NK-92 (cell line): ENCODE results near the gene FAM162A.
A peak's percentile ranks its signal among the peaks of the same experiment; 100 is the strongest.
"Not testable (repeated sequence)": the region's sequence is repeated elsewhere in the genome, so short reads cannot be mapped to it uniquely, and the experiment has no call there.

ENCODE experiments used
- DNase-seq: peaks from one replicate; lab custom pipeline; 2025; ENCODE audit not compliant: unreplicated experiment; lab: John Stamatoyannopoulos, UW

Gene FAM162A

GRCh38 chr3:122383771-122384697, at the start of gene FAM162A:
Gene FAM162A (plus strand): TSS chr3:122384182. CDS start chr3:122384266, 84 bp downstream.
- peak; percentile 44 for DNase-seq

GRCh38 chr3:122342803-122343202, 41.2 kb upstream of the FAM162A start:
- DNase-seq, result no peak

- DNase-seq, result no peak
Measured at GRCh38 chr3:122343654-122344053, 40.3 kb upstream of the FAM162A start.

- DNase-seq, result no peak
Measured at GRCh38 chr3:122349171-122349570, 34.8 kb upstream of the FAM162A start.

GRCh38 chr3:122350814-122351418, 33.1 kb upstream of the FAM162A start:
- no peak for DNase-seq

GRCh38 chr3:122351612-122352011, 32.4 kb upstream of the FAM162A start:
- DNase-seq, result no peak

GRCh38 chr3:122353215-122353614, 30.8 kb upstream of the FAM162A start:
- no peak for DNase-seq

GRCh38 chr3:122353893-122354401, 30.0 kb upstream of the FAM162A start:
- DNase-seq, result no peak

- DNase-seq, result no peak
Measured at GRCh38 chr3:122355612-122356011, 28.4 kb upstream of the FAM162A start.

GRCh38 chr3:122356402-122356801, 27.6 kb upstream of the FAM162A start:
- DNase-seq, result no peak

GRCh38 chr3:122357828-122358702, 25.9 kb upstream of the FAM162A start:
- no peak for DNase-seq

GRCh38 chr3:122358703-122359032, 25.3 kb upstream of the FAM162A start:
- DNase-seq, result no peak

GRCh38 chr3:122362026-122362425, 22.0 kb upstream of the FAM162A start:
- no peak for DNase-seq

GRCh38 chr3:122364490-122364889, 19.5 kb upstream of the FAM162A start:
- no peak for DNase-seq

- DNase-seq, result no peak
Measured at GRCh38 chr3:122365073-122365472, 18.9 kb upstream of the FAM162A start.

- not testable (repeated sequence) for DNase-seq
Measured at GRCh38 chr3:122365582-122366378, 18.2 kb upstream of the FAM162A start.

- DNase-seq, result no peak
Measured at GRCh38 chr3:122366379-122366749, 17.6 kb upstream of the FAM162A start.

GRCh38 chr3:122374034-122374433, 9.9 kb upstream of the FAM162A start:
- no peak for DNase-seq

GRCh38 chr3:122377975-122378374, 6.0 kb upstream of the FAM162A start:
- no peak for DNase-seq

GRCh38 chr3:122382888-122383666, 905 bp upstream of the FAM162A start, which contains the start of gene MIX23:
Gene MIX23 (minus strand): TSS chr3:122383231. CDS start chr3:122383224, 7 bp downstream.
- peak; percentile 11 for DNase-seq
